ENCODE data around the gene GNRHR.

- TF ChIP-seq CTCF (IDR thresholded peaks at IDR 0.05; ENCODE audit: low read length): no peak
- no peak for TF ChIP-seq EZH2 (optimal IDR thresholded peaks at IDR 0.05; ENCODE audit: low read depth, low read length)
- TF ChIP-seq EZH2phosphoT487 (IDR thresholded peaks at IDR 0.05; ENCODE audit: low read length): no peak
Measured at GRCh38 chr4:67727124-67727850, 26.9 kb downstream of the GNRHR start.
